SK-N-SH (cell line): ENCODE measurements around the gene ADCY5. TPM values are rescaled to one million over a fixed set of nuclear protein-coding genes. Genes with fewer than 3 reads are reported as not detected.

Experiments
- CTCF ChIA-PET: fragments of 300-600, 350-600 bp; formaldehyde crosslinking; extraction: SDS; loops from one replicate; lab custom pipeline; 2021; lab: Yijun Ruan, JAX
- POLR2A ChIA-PET: fragments of 350-600 bp; sonication (Branson Sonifier 250); formaldehyde crosslinking; extraction: SDS; loops from one replicate; lab custom pipeline; 2020; ENCODE audit warnings: antibody characterized with exemption, inconsistent platforms; lab: Yijun Ruan, JAX
- DNase-seq: peaks from one replicate; pipeline ENCODE4 v3.0.0; 2012
- H2AFZ ChIP-seq: fragments of 200-600 bp; sonication (generic); 2 replicates; pipeline ENCODE4 v1.8.1; 2016; ENCODE audit warnings: antibody characterized with exemption, mild to moderate bottlenecking, low read depth
- H3F3A ChIP-seq: fragments of 200-600 bp; sonication (generic); replicated peaks from 2 replicates; pipeline ENCODE3; 2016; ENCODE audit warnings: antibody characterized with exemption, mild to moderate bottlenecking; ENCODE audit not compliant: insufficient read depth
- H3K27ac ChIP-seq, 2 experiments: fragments of 200-500 bp in 1 of 2; fragments of 200-600 bp in 1 of 2; sonication (Bioruptor generic) in 1 of 2; sonication (generic), shearing (Covaris generic) in 1 of 2; 2 replicates each; pipeline versions ENCODE4 v1.5.1 to v1.6.1; 2014 to 2016; ENCODE audit warnings: low read depth in 2 of 2, inconsistent platforms in 1 of 2, low read length in 1 of 2, mild to moderate bottlenecking in 1 of 2, mixed read lengths in 1 of 2
- H3K27me3 ChIP-seq: fragments of 200-600 bp; sonication (generic), shearing (Covaris generic); 2 replicates; pipeline ENCODE4 v1.6.1; 2016; ENCODE audit warnings: mixed run types; ENCODE audit not compliant: insufficient read depth
- H3K36me3 ChIP-seq, 2 experiments: fragments of 200-500 bp in 1 of 2; fragments of 200-600 bp in 1 of 2; sonication (Bioruptor generic) in 1 of 2; sonication (generic) in 1 of 2; replicated peaks in 1 of 2; 2 replicates each; pipeline versions ENCODE3 to v1.5.1; 2014 to 2016; ENCODE audit warnings: low read length in 1 of 2, mild to moderate bottlenecking in 1 of 2; ENCODE audit not compliant: insufficient read depth in 2 of 2, control insufficient read depth in 1 of 2
- H3K4me1 ChIP-seq, 2 experiments: fragments of 200-500 bp in 1 of 2; fragments of 200-600 bp in 1 of 2; sonication (Bioruptor generic) in 1 of 2; sonication (generic), shearing (Covaris generic) in 1 of 2; 2 replicates each; pipeline versions ENCODE4 v1.5.1 to v1.6.1; 2014 to 2016; ENCODE audit warnings: low read depth in 1 of 2, low read length in 1 of 2, mixed run types in 1 of 2; ENCODE audit not compliant: insufficient read depth in 2 of 2, control insufficient read depth in 1 of 2
- H3K4me2 ChIP-seq: fragments of 200-600 bp; sonication (generic), shearing (Covaris generic); 2 replicates; pipeline ENCODE4 v1.6.1; 2017; ENCODE audit warnings: mixed run types
- H3K4me3 ChIP-seq, 2 experiments: fragments of 200-500 bp in 1 of 2; fragments of 200-600 bp in 1 of 2; sonication (Bioruptor generic) in 1 of 2; sonication (generic), shearing (Covaris generic) in 1 of 2; 2 replicates each; pipeline versions ENCODE4 v1.5.1 to v1.8.1; 2014 to 2016; ENCODE audit warnings: low read depth in 2 of 2, inconsistent platforms in 1 of 2, low read length in 1 of 2, mild to moderate bottlenecking in 1 of 2, mixed read lengths in 1 of 2, moderate library complexity in 1 of 2
- H3K79me2 ChIP-seq: fragments of 200-600 bp; sonication (generic); 2 replicates; pipeline ENCODE4 v1.8.1; 2017; ENCODE audit warnings: mild to moderate bottlenecking; ENCODE audit not compliant: insufficient read depth
- H3K9ac ChIP-seq: fragments of 200-600 bp; sonication (generic); 2 replicates; pipeline ENCODE4 v1.6.1; 2017; ENCODE audit warnings: mixed run types
- H3K9me2 ChIP-seq: fragments of 200-600 bp; sonication (generic); 2 replicates; pipeline ENCODE4 v1.6.1; 2017; ENCODE audit warnings: mixed run types
- H3K9me3 ChIP-seq: fragments of 200-600 bp; sonication (generic); 2 replicates; pipeline ENCODE4 v1.6.1; 2017; ENCODE audit warnings: mixed run types, mild to moderate bottlenecking, moderate library complexity
- H4K20me1 ChIP-seq: fragments of 200-600 bp; sonication (generic); 2 replicates; pipeline ENCODE4 v1.6.1; 2017; ENCODE audit warnings: mild to moderate bottlenecking, mixed run types; ENCODE audit not compliant: insufficient read depth
- EP300 ChIP-seq, 2 experiments: IDR thresholded peaks; 2 replicates each; pipeline versions ENCODE4 v1.4.0 to v1.6.1; 2012; ENCODE audit warnings: borderline replicate concordance in 1 of 2, low read depth in 1 of 2, low read length in 1 of 2
- EZH2phosphoT487 ChIP-seq: fragments of 200-600 bp; sonication (generic); IDR thresholded peaks from 2 replicates; pipeline ENCODE4 v1.6.1; 2017; ENCODE audit warnings: low read depth, mixed run types, mild to moderate bottlenecking, antibody characterized with exemption, moderate library complexity, borderline replicate concordance
- GABPA ChIP-seq: IDR thresholded peaks from 2 replicates; pipeline ENCODE4 v1.4.0; 2012; ENCODE audit warnings: low read depth, mild to moderate bottlenecking
- IRF3 ChIP-seq: fragments of 150-350 bp; IDR thresholded peaks from 2 replicates; pipeline ENCODE4 v1.6.1; 2016; ENCODE audit warnings: mild to moderate bottlenecking, low read depth, low read length
- JUND ChIP-seq: IDR thresholded peaks from 2 replicates; pipeline ENCODE4 v1.4.0; 2012
- MEF2A ChIP-seq: IDR thresholded peaks from 2 replicates; pipeline ENCODE4 v1.4.0; 2012; ENCODE audit warnings: low read depth, borderline replicate concordance
- MXI1 ChIP-seq: IDR thresholded peaks from 2 replicates; pipeline ENCODE4 v1.6.1; 2012; ENCODE audit warnings: mild to moderate bottlenecking, low read depth, low read length, improper control_type of control experiment
- NFIC ChIP-seq: IDR thresholded peaks from 2 replicates; pipeline ENCODE4 v1.4.0; 2012; ENCODE audit warnings: borderline replicate concordance
- POLR2AphosphoS5 ChIP-seq: IDR thresholded peaks from 2 replicates; pipeline ENCODE4 v1.6.1; 2012; ENCODE audit warnings: low read depth, low read length
- RAD21 ChIP-seq: IDR thresholded peaks from 2 replicates; pipeline ENCODE4 v1.6.1; 2012; ENCODE audit warnings: mild to moderate bottlenecking, low read length
- RCOR1 ChIP-seq: fragments of 150-350 bp; IDR thresholded peaks from 2 replicates; pipeline ENCODE4 v1.6.1; 2017; ENCODE audit warnings: antibody characterized with exemption, low read length
- REST ChIP-seq: IDR thresholded peaks from 2 replicates; pipeline ENCODE4 v1.6.1; 2012; ENCODE audit warnings: mild to moderate bottlenecking, low read depth, low read length, moderate library complexity
- RFX5 ChIP-seq: IDR thresholded peaks from 2 replicates; pipeline ENCODE4 v1.6.1; 2012; ENCODE audit warnings: mild to moderate bottlenecking, improper control_type of control experiment, low read length
- SMC3 ChIP-seq: IDR thresholded peaks from 2 replicates; pipeline ENCODE4 v1.6.1; 2012; ENCODE audit warnings: low read depth, low read length, improper control_type of control experiment
- TEAD4 ChIP-seq: IDR thresholded peaks from 2 replicates; pipeline ENCODE4 v1.4.0; 2012; ENCODE audit warnings: mild to moderate bottlenecking, borderline replicate concordance; ENCODE audit not compliant: insufficient read depth
- USF1 ChIP-seq: IDR thresholded peaks from 2 replicates; pipeline ENCODE4 v1.4.0; 2012; ENCODE audit warnings: low read depth, borderline replicate concordance
- USF2 ChIP-seq: fragments of 150-350 bp; IDR thresholded peaks from 2 replicates; pipeline ENCODE4 v1.6.1; 2017; ENCODE audit warnings: antibody characterized with exemption, low read length, low read depth, borderline replicate concordance
- YY1 ChIP-seq: IDR thresholded peaks from 2 replicates; pipeline ENCODE4 v1.4.0; 2012; ENCODE audit warnings: low read depth, mild to moderate bottlenecking
- ZBTB33 ChIP-seq: IDR thresholded peaks from 2 replicates; pipeline ENCODE4 v1.4.0; 2012; ENCODE audit warnings: low read depth, borderline replicate concordance
- WGBS: methylation state at CpG from one replicate; pipeline ENCODE4 v1.1.6; 2017; ENCODE audit warnings: low lambda C conversion rate; 5-methylcytosine and 5-hydroxymethylcytosine counted together
- polyA plus RNA-seq, 3 experiments: library from polyadenylated mRNA; depleted of rRNA; stranded (reverse); fragments of >200 nt; gene quantifications; 2 replicates each; pipeline ENCODE4 v1.2.3, GENCODE V29; 2012

ADCY5 gene
- polyA plus RNA-seq, 1 of the 3 experiments (the other 2 are of a cell fraction) = 0.21 TPM

- DNase-seq = no peak
- TF ChIP-seq YY1 (no peak), ZBTB33 (no peak)
- no peaks in the 10 kb centered on the region for H3K79me2 ChIP-seq
- H3K4me1 ChIP-seq = peaks cover 0 to 7% of the 10 kb centered on the region in 2 experiments; a peak in 1 of 4 replicates
- peaks cover 18% of the 10 kb centered on the region for H3F3A ChIP-seq
- no peak overlapping the region for H3K4me3 ChIP-seq
- no peaks in the 10 kb centered on the region for H3K9me3 ChIP-seq
- no peaks in the 10 kb centered on the region for H4K20me1 ChIP-seq
- no peaks in the 10 kb centered on the region for H3K9me2 ChIP-seq
- no peak overlapping the region for H3K9ac ChIP-seq
- ChIA-PET POLR2A (no interaction called here), CTCF (interaction anchor here (0.7 to 1.0 kb wide), 2 partner anchors 11 to 261 kb away, joined by 3 read pairs; no protein-coding TSS in a partner anchor)
- 90% methylated on average over 2 of the region's 3 CpGs for whole genome bisulfite sequencing
- H3K4me2 ChIP-seq = no peak overlapping the region
- no peak overlapping the region for H2AFZ ChIP-seq
- H3K36me3 ChIP-seq = peaks cover 0 to 9% of the 10 kb centered on the region in 2 experiments
- no peaks in the 10 kb centered on the region for H3K27me3 ChIP-seq
- no peak overlapping the region for H3K27ac ChIP-seq
Measured at GRCh38 chr3:123275691-123276090, 173.2 kb downstream of the ADCY5 start.

- 98% methylated on average over 2 of the region's 2 CpGs for WGBS
- H3K4me2 ChIP-seq = no peak overlapping the region
- no peak overlapping the region for H3K4me3 ChIP-seq
- H3K9me2 ChIP-seq = no peaks in the 10 kb centered on the region
- no peak overlapping the region for H2AFZ ChIP-seq
- peak overlapping the region; percentile 35; the same call in 1 of the 2 replicates for H3K9ac ChIP-seq
- H3K27ac ChIP-seq = peak overlapping the region in 1 of 2 experiments; percentile 85; a peak in 2 of 4 replicates
- POLR2A ChIA-PET = no interaction called here
- H3K9me3 ChIP-seq = no peaks in the 10 kb centered on the region
- H3F3A ChIP-seq = peaks cover 18% of the 10 kb centered on the region
- CTCF ChIA-PET = interaction anchor here (1.0 kb wide), 1 partner anchor 63 kb away, joined by 3 read pairs; no protein-coding TSS in a partner anchor
- peaks cover 13 to 15% of the 10 kb centered on the region in 2 experiments for H3K36me3 ChIP-seq
- no peaks in the 10 kb centered on the region for H4K20me1 ChIP-seq
- no peaks in the 10 kb centered on the region for H3K27me3 ChIP-seq
- peaks cover 0 to 7% of the 10 kb centered on the region in 2 experiments; a peak in 1 of 4 replicates for H3K4me1 ChIP-seq
- no peak for DNase-seq
- no peaks in the 10 kb centered on the region for H3K79me2 ChIP-seq
- no peak for TF ChIP-seq USF2
- no peak for TF ChIP-seq JUND
- TF ChIP-seq RFX5 = no peak
- no peak for TF ChIP-seq TEAD4
- no peak for TF ChIP-seq YY1
- TF ChIP-seq RAD21 = no peak
- no peak for TF ChIP-seq EP300 (IDR thresholded peaks at IDR 0.05; ENCODE audit: borderline replicate concordance in 1 of 2, low read depth in 1 of 2, low read length in 1 of 2)
- no peak for TF ChIP-seq MEF2A
- no peak for TF ChIP-seq SMC3
- TF ChIP-seq IRF3 = no peak
- TF ChIP-seq USF1 = no peak
- TF ChIP-seq MXI1 = no peak
- TF ChIP-seq REST = no peak
- TF ChIP-seq RCOR1 = no peak
- no peak for TF ChIP-seq EZH2phosphoT487
- TF ChIP-seq NFIC = no peak
- no peak for TF ChIP-seq POLR2AphosphoS5
- TF ChIP-seq GABPA = no peak
Measured at GRCh38 chr3:123272547-123272946, 176.3 kb downstream of the ADCY5 start.
